NCI-H1105 treated with DMSO at 0.1 percent for 48 hours (cell line): ENCODE results near the gene TGFBR3.
A peak's percentile ranks its signal among the peaks of the same experiment; 100 is the strongest.

Experiments
- DNase-seq: peaks from one replicate; lab custom pipeline; 2025; lab: John Stamatoyannopoulos, UW

TGFBR3 gene

DNA sequence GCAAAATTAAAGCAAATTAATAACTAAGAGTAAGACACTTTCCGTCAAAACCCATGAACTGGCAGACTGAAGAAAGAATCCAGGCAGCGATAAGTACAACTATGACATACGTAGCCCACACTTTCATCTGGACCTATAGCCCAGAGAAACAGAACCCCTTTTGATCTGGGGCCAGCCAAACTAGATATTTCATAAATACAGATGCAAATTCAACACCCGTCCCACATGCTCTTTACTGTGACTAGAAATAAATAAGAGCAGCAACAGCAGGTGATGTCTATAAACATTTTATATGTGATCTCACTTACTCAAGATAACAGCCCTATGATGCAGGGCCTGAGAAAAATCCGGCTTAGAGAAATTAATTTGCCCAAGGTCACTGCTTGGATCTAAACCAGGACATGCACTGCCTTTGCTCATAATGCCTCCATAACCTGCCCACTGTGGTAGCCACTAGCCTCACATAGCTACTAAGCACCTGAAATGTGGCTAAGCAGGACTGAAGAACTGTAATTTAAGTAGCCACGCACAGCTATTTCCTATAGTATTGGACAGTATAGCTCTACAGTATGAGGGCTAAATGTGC, 130.2 kb downstream of the TGFBR3 start:
- DNase-seq: no peak

DNA sequence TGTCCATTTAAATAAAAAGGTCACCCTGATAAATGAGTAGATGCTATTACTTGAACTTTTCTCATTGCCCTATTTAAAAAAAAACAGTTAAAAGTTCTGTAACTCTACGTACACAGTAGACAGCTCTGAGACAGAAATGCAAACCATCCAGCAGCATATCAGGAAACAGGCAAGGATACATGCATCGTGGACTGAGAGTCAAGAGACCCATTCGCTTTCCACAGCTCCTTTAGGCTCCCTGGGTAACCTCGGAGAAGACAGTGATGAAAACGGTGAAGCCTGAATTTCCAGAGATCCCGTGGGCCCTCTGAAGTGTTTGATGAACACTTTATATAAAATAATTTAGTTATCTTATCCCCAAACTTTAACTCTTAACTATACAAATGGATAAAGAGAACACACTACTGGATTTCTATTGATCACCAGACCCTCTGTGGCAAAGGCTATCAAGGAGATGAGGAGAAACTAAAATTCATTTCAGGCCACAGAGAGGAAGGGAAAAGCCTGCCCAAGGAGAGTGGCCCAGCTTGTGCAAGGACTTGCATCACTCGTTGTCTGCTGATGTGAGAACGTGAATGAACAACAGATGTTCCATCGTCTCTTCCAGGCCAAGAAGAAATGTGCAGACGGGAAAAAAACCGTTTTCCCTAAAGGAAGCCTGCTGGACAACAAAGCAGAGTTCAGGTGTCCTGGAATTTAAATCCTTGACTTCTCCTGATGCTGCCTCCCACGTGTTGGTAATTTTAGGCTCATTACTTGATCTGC, 131.0 kb downstream of the TGFBR3 start:
- DNase-seq: no peak

DNA sequence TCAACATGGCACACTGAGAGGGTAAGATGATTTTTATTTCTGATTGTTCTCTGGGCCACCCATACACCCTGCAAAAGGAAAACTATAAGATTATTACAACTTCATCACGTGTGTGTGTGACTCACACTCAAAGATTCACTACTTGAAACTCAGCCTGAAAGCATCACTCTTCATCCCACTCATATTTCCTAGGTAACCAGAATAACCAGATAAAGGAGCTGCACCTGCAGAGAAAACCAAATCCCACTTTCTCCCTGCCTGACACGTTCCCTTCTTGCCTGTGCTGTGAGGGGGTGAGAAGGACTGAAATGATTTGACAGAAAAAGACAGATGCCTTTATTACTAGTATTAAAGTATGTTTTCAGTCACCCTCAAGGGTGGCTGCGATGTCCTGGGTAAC, 131.6 kb downstream of the TGFBR3 start:
- DNase-seq: no peak

DNA sequence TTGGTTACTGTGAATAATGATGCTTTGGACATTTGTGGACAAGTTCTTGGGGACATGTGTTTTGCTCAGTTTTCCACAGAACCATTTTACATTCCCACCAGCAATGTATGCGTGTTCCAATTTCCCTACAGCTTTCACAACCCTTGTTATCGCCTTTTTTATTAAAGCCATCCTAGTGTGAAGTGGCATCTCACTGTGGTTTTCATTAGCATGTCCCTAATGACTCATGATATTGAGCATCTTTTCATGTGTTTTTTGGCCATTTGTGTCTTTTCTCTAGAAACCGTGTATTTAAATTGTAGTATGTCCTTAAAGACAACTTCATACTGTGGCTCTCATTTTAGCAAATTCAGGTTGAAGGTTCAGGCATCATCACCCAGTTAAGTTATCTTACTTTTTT, 132.1 kb downstream of the TGFBR3 start:
- no peak for DNase-seq

DNA sequence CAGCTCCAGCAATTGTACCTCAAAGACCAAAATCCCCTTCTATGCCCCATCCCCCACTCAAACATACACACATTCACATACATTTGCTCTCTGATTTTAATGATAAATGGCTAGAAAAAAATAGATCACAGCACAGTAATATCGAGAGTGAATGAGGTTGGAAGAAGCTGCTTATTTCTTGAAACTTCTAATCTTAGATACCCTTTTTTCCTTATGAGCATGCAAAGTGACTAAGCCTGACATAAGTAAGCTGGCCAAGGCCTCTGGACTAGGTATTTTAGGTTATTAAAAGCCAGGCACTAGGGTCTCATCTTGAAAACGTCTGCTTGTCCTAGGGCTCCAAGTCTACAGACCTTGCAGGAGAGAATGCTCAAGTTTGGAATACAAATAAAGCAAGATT, 133.6 kb downstream of the TGFBR3 start:
- DNase-seq: no peak

DNA sequence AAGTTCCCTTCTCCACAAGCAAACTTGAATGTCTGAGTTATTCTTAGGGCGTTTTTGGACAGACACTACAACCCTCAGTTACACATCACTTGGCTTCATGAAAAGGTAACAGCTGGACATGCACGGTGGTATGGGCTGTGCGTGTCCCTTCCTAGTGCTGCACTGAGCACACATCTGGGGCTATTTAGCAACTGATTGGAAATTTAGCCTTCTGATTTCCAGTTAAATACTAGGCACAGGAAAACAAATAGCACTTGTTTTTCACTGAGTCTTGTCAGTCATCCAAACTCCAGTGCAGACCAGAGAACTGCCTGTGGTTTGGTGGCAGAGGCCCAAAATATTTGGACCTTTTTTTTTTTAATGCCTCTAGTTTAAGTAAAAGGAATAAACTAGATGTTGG, 134.7 kb downstream of the TGFBR3 start:
- no peak for DNase-seq

DNA sequence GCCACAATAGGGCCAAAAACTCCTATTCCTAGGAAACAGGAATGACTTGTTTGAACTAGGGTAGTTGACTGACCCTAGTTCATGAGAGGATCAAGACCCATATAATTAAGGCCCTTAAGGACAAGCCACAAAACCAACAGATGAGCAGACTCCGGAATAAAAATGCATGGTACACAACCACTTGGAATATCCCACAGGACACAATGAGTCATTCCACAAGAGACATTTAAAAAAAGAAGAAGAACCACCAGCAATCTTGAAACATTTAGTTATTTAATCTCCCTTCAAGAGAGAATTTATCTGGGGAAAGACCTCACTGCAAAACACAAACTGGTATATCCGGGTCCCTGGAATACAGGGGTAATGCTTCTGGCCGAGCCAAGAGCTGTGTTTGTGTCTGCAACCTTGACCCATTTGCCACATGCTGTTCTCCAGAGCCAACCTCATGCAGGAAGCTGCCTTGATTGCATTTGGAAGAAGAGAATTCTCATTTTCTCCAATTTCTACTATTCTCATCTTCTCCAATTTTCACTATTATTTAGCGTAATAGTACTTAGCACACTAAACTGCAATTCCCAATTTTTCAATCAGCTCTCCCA, 135.5 kb downstream of the TGFBR3 start:
- no peak for DNase-seq

DNA sequence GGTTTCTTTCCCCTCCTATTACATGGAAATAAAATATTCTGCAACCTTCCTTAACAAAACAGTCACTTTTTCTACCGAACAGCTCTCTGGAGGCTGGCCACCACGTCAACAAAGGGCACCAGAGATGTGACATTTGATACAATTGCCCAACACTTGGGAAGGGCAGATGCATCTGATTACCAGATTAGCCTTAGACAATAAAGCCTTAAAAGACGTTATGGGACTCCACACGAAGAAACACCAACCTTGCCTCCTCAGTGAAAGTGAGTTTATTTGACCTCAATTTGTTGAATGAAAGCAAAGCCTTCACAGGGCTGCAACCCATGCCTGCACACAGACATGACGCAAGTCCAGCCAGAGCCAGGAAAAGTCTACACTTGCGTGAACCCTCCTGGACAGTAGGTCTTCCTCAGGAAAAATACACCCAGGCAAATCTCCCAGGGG, 136.1 kb downstream of the TGFBR3 start:
- DNase-seq: no peak

DNA sequence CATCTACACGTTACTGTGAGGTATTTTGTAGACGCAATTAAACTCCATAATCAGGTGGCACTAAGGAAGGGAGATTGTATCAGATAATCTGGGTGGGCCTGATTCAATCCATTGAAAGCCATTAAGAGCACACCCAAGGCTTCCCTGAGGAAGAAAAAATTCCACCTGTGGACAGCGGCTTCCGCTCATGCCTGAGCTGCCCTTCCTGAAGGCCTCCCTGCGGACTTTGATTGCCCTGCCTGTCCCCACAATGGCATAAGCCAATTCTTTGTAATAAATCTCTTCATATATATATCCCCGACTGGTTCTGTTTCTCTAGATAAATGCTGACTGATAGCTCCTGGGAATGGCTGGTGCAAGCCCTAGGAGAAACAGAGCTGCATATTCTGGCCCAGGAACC, 138.3 kb downstream of the TGFBR3 start:
- no peak for DNase-seq

DNA sequence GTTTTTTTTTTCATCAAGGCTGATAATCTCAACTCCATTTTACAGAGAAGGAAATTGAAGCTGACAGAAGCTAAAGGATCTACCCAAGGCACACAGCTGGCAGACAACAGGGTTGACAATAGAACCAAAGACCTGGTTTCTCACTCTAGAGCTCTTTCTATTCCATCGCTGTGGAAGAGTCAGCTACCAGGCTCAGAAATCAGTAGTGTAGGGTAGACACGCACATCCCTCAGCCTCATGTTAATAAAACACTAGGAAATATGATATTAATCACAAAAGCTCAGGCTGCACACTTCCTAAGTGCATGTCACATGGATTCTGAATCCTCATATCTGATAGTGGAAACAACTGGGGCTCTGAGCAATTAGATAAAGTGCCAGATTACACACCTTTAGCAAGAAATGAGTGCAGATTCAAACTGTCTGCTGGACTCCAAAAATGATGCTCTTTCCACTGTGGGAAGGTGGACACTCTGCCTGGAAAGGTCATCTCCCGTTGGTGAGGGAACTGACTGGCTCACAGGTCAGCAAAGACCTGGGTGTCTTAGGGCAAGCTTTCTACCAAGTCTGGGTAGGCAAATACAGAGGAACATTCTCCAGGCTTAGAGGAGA, 139.1 kb downstream of the TGFBR3 start:
- no peak for DNase-seq

DNA sequence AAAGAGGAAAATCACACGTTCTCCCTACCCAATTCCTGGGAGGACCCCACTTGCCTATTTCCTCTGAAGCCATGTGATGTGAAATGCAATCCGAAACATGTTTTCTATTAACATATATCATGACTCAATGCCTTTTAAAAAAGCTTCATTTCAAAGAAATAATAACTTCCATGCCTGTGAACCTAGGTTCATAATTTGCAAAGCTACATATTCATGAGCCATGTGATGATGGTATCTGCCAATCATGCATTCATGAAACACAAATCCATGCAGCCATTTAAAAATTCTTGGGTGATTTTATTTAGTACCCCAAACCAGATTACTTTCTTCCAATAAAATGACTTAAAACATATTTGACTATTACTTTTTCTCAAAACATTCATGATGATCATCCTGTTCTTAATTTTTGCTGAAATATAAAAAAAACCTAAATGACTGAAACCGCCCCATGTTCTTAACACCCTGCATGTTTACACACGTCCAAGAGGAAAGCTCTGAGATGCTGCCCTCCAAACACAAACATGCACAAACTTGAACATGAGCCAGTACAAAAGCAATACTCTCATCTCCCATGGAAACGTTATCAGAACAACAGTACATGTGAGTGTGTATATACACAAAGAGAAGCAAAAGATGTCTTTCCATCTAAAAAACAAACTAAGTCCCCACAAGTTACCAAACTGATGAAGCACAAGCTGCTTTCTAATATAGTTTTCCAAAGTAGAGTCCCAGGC, 140.1 kb downstream of the TGFBR3 start:
- DNase-seq: peak; percentile 49

DNA sequence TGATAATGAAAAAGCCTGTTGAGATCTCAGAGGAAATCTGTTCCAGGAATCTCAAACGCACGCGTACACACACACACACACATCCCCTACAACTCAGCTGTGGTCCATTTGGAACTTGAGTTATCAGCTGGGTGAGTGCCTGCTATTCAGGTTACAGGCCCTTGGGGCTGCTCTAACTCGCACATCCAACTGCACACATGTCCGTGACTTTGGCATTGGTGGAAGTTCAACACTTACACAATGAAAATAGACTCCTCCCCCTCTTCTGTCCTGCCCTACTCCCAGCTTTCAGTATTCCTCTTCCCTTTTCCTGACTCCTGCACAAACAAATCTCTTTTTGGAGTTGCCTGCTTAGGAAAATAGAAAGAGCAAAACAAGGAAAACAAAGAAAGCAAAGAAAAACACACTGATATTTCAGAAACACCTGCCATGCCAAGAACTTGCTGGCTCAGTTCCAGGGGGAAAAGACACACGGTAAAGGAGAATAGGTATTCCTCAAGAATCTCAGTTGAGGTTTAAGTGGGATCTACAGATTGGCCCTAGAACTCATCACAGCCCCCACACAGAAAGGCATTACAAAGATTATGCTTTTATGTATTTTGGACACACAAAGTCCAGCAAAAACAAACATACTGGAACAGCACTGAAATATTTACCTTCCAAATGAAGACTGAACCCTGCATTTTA, 140.9 kb downstream of the TGFBR3 start:
- peak; percentile 50 for DNase-seq

DNA sequence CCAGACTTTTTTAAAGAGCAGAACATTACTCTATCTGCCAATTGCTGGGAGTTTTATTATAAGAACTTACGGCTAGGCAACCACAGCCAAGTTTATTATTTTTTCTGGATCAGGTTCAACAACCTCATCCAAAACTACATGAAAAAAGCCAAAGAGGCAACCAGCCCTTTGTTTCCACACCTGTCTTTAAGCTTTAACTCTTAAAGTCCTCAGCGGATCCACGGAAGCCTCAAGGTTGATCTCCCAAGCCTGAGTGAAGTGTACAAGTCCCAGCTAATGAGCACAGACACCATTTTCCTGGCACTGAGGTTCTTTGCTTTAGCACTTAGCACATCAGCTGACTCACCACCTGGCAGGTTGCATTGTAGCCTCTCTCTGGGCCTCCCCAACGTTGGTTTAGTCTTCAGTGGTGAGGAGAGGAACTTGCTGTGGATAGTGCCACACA, 143.1 kb downstream of the TGFBR3 start:
- peak; percentile 81 for DNase-seq

DNA sequence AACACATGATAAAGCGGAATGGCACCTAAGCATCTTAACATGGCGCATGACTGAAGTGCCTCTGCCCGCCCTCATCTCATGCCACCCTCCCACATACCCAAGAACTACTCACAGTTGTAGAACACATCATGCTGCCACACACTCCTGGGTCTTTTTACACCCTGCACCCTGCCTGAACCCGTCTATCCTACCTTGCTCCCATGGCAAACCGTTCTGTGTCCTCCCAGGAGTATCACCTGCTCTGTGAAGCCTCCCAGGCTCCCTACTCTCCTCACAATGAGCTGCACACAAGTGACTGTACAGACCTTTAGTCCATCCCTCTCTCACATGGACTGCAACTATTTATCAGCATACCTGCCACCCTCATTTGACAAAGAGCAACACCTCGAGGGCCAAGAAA, 144.0 kb downstream of the TGFBR3 start:
- DNase-seq: no peak

DNA sequence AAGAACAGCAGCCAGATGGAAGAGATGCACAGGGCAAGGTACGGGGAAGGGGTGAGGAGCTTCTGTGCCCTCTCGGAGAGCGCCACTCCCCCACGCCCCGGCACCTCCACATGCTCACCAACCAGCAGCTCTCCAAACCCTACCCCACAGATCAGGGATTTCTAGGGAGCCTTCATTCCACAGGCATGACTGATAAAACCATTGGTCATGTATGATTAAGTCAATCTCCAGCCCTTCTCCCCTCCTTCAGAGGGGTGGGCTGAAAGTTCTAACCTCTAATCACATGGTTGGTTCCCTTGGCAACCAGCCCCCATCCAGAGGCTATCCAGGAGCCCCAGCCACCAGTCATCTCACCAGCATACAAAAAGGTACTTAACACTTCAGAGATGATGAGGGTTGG, 144.7 kb downstream of the TGFBR3 start:
- DNase-seq: no peak

DNA sequence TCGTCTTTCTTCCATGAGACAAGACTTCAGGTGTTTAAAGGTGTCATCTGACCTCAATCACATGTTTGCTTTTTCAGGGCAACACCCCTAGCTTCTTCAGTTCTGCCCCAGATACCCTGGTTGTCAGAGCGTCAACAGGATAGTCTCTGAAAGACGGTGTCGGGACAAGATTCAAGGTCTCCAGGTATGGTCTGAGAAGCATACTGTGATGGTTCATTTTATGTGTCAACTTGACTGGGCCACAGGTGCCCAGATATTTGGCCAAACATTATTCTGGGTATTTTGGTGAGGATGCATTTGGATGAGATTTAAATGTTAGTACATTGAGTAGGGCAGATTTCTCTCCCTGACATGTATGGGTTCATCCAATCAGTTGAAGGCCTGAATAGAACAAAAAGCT, 148.3 kb downstream of the TGFBR3 start:
- no peak for DNase-seq

DNA sequence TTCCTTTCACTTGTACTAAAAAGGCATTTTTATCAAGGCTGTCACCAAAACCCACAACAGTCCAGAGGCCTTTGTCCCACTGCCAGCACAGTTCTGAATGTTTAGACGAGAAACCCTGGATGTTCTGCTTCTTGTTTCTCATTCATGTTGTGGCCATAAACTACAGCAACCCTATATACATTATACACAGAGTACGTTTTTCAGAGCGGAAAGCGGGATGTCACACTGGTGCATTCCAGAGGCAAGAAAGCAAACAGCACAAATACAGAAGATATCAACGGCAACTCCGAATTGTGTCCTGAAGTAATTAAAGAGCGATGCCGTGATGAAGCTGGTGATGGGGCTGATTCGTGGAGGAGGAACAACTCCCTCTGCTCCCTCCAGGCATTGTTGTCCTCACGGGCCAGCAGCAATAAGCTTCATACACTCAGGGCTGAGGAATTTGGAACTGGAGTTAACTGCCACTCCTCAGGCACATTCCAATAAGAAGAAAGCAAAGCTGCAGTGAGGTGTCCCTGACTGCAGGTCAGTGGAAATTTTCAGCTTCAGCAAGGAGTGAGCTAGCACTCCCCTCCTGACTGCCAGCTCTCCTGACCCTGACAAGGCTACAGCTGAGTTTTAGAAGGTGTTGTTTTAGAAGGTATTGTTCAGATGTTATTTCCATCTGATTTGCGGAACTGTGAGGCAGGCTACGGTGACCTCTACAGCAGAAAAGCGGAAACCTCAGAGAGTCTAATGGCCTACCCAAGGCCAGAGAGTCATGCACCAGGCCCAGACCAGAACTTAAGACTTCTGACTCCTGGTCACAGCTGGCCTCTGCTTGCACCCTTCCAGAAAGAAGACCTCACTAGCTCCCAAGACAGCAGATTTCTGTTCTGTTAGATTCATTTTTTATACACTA, 149.0 kb downstream of the TGFBR3 start:
- no peak for DNase-seq

DNA sequence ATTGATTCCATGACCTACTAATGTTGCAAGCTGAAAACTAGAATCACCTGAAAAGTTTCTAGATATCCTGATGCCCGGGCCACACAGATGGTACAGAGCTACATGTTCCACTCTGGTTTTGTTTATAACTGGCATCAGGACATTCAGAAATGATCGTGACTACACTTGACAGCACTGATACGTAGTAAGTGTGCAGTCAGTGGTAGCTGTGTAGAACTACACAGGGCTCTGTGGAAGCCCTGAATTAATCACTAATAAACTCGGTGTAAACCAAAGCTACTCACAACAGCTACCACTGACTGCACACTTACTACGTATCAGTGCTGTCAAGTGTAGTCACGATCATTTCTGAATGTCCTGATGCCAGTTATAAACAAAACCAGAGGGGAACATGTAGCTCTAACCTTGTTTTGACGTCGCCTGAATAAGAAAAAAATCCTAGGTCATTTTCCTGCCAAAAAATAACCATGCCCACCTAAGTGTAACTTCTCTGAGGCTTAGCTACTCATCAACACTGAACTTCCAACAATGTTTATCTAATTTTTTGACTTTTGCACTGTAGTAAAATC, 149.7 kb downstream of the TGFBR3 start:
- no peak for DNase-seq

DNA sequence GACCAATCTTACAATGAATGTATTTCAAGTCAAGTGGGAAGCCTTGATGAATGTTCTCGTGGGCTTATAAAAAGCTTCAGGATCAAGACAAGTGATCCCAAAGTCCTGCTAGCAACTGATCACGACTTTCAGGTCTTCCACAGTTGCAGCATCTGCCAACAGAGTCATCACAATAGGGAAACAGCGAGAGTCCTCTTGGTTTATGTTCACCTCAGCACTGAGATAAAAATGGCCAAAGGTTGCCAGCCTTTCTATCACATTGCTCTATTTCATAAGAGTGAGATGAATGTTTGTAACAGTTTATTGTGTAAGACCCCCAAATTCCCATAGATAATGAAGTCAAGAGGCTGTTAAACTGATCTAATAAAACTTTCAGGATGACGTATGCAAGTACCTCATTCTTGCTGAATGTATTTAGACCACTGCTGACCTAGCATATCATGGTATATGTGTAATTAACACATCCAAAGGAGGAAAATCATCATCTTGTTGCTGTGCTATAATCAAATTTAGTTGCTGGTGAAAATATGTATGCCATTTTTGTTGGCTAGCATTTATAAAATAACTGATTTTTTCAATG, 150.6 kb downstream of the TGFBR3 start:
- DNase-seq: no peak

DNA sequence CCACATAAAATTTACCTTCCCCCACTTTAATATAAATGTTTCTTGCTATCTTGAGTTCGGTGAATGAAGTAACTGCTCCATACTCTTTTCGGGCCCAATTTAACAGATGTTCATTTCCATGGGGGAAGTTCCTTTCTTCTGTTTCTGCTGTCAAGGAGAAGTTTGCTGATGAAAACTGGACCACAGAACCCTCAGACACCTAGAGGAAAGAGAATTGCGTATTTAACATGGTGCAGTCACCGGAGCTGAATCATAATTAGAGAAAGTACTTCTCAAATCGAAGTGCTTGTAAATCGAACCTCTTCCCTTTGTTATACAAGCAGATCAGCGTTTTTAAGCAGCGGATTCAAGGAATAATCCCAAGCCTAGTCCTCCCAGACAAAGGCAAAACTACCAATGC, 151.2 kb downstream of the TGFBR3 start:
- DNase-seq: no peak
